C1 segment of cervical spinal cord (tissue), 14 donors: ENCODE results near the gene FZD10.

ENCODE experiments used
- DNase-seq, 14 donors: peaks; one replicate each; lab custom pipeline; 2025; lab: John Stamatoyannopoulos, UW

The FZD10 gene

GRCh38 chr12:130204541-130204953 lies 42.3 kb downstream of the FZD10 start:
- DNase-seq, result no peak

- no peak for DNase-seq
Observed at GRCh38 chr12:130205495-130205894, 43.2 kb downstream of the FZD10 start.

- no peak for DNase-seq
Observed at GRCh38 chr12:130212384-130212989, 50.2 kb downstream of the FZD10 start.

- no peak for DNase-seq
Observed at GRCh38 chr12:130213249-130213648, 51.0 kb downstream of the FZD10 start.

- no peak for DNase-seq
Observed at GRCh38 chr12:130214686-130215395, 52.6 kb downstream of the FZD10 start.
